Liver (tissue), 9 donors: ENCODE measurements around the gene TCERG1L. TPM values are rescaled to one million over a fixed set of nuclear protein-coding genes. Genes with fewer than 3 reads are reported as not detected.
A peak's percentile ranks its signal among the peaks of the same experiment; 100 is the strongest.

Experiments
- DNase-seq: peaks from one replicate; pipeline ENCODE4 v3.0.0-alpha.2; 2017; ENCODE audit warnings: low spot score
- H3K27ac ChIP-seq, 2 donors: one replicate each; pipeline ENCODE4 v1.7.0; 2013; ENCODE audit warnings: inconsistent platforms in 2 of 2, low read length in 2 of 2, control low read depth in 1 of 2, low read depth in 1 of 2, mild to moderate bottlenecking in 1 of 2
- H3K27me3 ChIP-seq, 4 donors: one replicate each; pipeline versions ENCODE4 v1.6.1 to v1.7.0; 2013; ENCODE audit warnings: low read length in 3 of 4, inconsistent platforms in 1 of 4, mild to moderate bottlenecking in 1 of 4, moderate library complexity in 1 of 4; ENCODE audit not compliant: control insufficient read depth in 4 of 4, insufficient read depth in 4 of 4
- H3K36me3 ChIP-seq, 4 donors: one replicate each; pipeline versions ENCODE4 v1.6.1 to v1.7.0; 2013; ENCODE audit warnings: low read length in 3 of 4, mild to moderate bottlenecking in 3 of 4, low read depth in 1 of 4, moderate library complexity in 1 of 4; ENCODE audit not compliant: control insufficient read depth in 4 of 4, insufficient read depth in 3 of 4
- H3K4me1 ChIP-seq, 4 donors: one replicate each; pipeline versions ENCODE4 v1.6.1 to v1.7.0; 2013; ENCODE audit warnings: low read length in 3 of 4, mild to moderate bottlenecking in 3 of 4, moderate library complexity in 1 of 4; ENCODE audit not compliant: control insufficient read depth in 4 of 4, insufficient read depth in 4 of 4
- H3K4me3 ChIP-seq, 3 donors: one replicate each; pipeline versions ENCODE4 v1.6.1 to v1.7.0; 2013; ENCODE audit warnings: low read length in 3 of 3, control low read depth in 1 of 3, low read depth in 1 of 3, mild to moderate bottlenecking in 1 of 3
- H3K9ac ChIP-seq, 2 donors: one replicate each; pipeline ENCODE4 v1.7.0; 2013; ENCODE audit warnings: low read length in 2 of 2, mild to moderate bottlenecking in 2 of 2, moderate library complexity in 2 of 2, control low read depth in 1 of 2, low read depth in 1 of 2
- H3K9me3 ChIP-seq, 4 donors: one replicate each; pipeline versions ENCODE4 v1.6.1 to v1.7.0; 2013; ENCODE audit warnings: low read length in 3 of 4; ENCODE audit not compliant: control insufficient read depth in 4 of 4
- FOXA1 ChIP-seq: IDR thresholded peaks from 2 replicates; pipeline ENCODE4 v1.6.1; 2016; ENCODE audit warnings: antibody characterized with exemption
- FOXA2 ChIP-seq: IDR thresholded peaks from 2 replicates; pipeline ENCODE4 v1.6.1; 2016; ENCODE audit warnings: antibody characterized with exemption
- GABPA ChIP-seq, 2 donors: IDR thresholded peaks in 1 of 2; conservative IDR thresholded peaks in 1 of 2; 2 replicates each; pipeline ENCODE4 v1.6.1; 2016; ENCODE audit warnings: antibody characterized with exemption in 2 of 2, mild to moderate bottlenecking in 1 of 2, moderate library complexity in 1 of 2
- HNF4G ChIP-seq: IDR thresholded peaks from 2 replicates; pipeline ENCODE4 v1.6.1; 2016; ENCODE audit warnings: antibody characterized with exemption
- JUND ChIP-seq, 2 donors: IDR thresholded peaks; 2 replicates each; pipeline ENCODE4 v1.6.1; 2016; ENCODE audit warnings: antibody characterized with exemption in 2 of 2
- NR2F2 ChIP-seq: IDR thresholded peaks from 2 replicates; pipeline ENCODE4 v1.6.1; 2016; ENCODE audit warnings: antibody characterized with exemption
- RAD21 ChIP-seq, 2 donors: IDR thresholded peaks; 2 replicates each; pipeline ENCODE4 v1.6.1; 2016; ENCODE audit warnings: antibody characterized with exemption in 2 of 2, mild to moderate bottlenecking in 2 of 2
- RXRA ChIP-seq, 2 donors: IDR thresholded peaks; 2 replicates each; pipeline ENCODE4 v1.6.1; 2017 to 2018; ENCODE audit warnings: antibody characterized with exemption in 2 of 2, mild to moderate bottlenecking in 1 of 2
- SP1 ChIP-seq: IDR thresholded peaks from 2 replicates; pipeline ENCODE4 v1.6.1; 2018; ENCODE audit warnings: antibody characterized with exemption, mild to moderate bottlenecking
- WGBS: extraction: QIAGEN DNeasy Blood & Tissue Kit; methylation state at CpG from one replicate; pipeline ENCODE4 v1.1.7; 2013; 5-methylcytosine and 5-hydroxymethylcytosine counted together
- polyA plus RNA-seq, 2 donors: library from polyadenylated mRNA; stranded (reverse) in 1 of 2; unstranded in 1 of 2; fragments of 200-250 nt in 1 of 2; fragments of >200 nt in 1 of 2; fragmentation: Nextera tagmentation in 1 of 2; extraction: Ambion mirVana in 1 of 2; gene quantifications; one replicate each; pipeline versions ENCODE4 v1.2.1 to v1.2.3, GENCODE V29; 2013 to 2015
- total RNA-seq, 2 donors: library from RNA; depleted of rRNA; stranded (reverse); fragments of >200 nt; gene quantifications; one replicate each; pipeline ENCODE4 v1.2.3, GENCODE V29; 2014
- TF ChIP-seq, protein P1 (sequence below): IDR thresholded peaks from 2 replicates; pipeline ENCODE4 v1.6.1; 2016; ENCODE audit warnings: antibody characterized with exemption
- TF ChIP-seq, protein P2 (sequence below): IDR thresholded peaks from 2 replicates; pipeline ENCODE4 v1.6.1; 2016; ENCODE audit warnings: antibody characterized with exemption, mild to moderate bottlenecking
- donor health status: healthy.
- donor health status: healthy.
- donor health status: healthy.
- donor health status: healthy.
- donor health status: healthy.

The TCERG1L gene
- total and polyA plus RNA-seq, 4 donors, result not detected

DNA sequence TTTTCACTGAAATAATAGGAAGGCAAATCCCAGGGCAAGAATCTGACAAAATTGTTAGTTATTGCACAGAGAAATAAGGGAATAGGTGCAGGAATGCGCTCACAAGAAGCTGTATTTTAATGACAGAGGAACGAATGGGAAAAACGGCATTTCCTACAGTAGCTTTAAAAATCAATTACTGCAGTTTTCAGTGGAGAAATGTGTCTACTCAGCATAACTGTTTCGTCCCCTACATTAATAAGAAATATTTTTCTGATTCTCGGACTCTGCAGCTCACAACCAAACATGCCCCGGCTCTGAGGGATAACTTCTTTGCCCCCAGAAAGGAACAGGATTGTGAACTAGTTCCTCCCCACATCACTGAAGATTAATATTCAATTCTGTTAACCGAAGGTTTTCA lies 44.9 kb upstream of the TCERG1L start:
- WGBS, result 77% methylated on average over 7 of the region's 7 CpGs
- TF ChIP-seq GABPA (IDR thresholded peaks at IDR 0.05 in 1 of 2, conservative IDR thresholded peaks at IDR 0.05 in 1 of 2) (no peak), NR2F2 (no peak), SP1 (no peak), HNF4G (no peak)

DNA sequence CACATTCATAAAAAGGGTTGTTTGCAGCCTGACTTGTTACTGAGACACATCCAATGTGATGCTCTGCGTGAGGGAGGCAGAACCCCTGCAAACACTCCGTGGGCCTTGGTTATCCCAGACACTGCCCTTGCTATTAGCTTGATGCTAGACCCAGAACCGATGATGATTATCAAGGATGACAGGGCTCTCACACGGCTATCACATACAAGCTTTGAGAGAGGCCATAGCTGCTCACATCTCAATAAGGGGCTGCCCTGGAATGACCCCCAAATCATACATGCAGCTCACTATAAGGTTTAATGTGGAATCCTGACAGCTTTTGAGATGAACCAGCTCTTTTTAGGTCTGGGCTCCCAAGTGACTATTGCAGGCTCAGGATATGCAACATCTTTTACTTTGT lies 44.4 kb upstream of the TCERG1L start:
- no peaks in the 10 kb centered on the region for H3K4me1 ChIP-seq
- H3K9me3 ChIP-seq, result peaks cover 0 to 5% (median 0%) of the 10 kb centered on the region in 4 donors
- no peaks in the 10 kb centered on the region for H3K36me3 ChIP-seq
- H3K27ac ChIP-seq, result no peak overlapping the region
- DNase-seq, result no peak
- H3K27me3 ChIP-seq, result peaks cover 0 to 3% (median 0%) of the 10 kb centered on the region in 4 donors
- no peak overlapping the region for H3K9ac ChIP-seq
- 67% methylated on average over 4 of the region's 4 CpGs for WGBS
- TF ChIP-seq NR2F2 (no peak), RXRA (IDR thresholded peaks at IDR 0.05) (no peak), JUND (IDR thresholded peaks at IDR 0.05) (no peak)
- H3K4me3 ChIP-seq, result no peak overlapping the region

More for the DNA sequence above, 44.9 kb upstream of the TCERG1L start:
- no peaks in the 10 kb centered on the region for H3K36me3 ChIP-seq
- no peak overlapping the region for H3K4me3 ChIP-seq
- H3K9me3 ChIP-seq, result peaks cover 0 to 5% (median 0%) of the 10 kb centered on the region in 4 donors
- H3K27ac ChIP-seq, result no peak overlapping the region
- H3K4me1 ChIP-seq, result no peaks in the 10 kb centered on the region
- peaks cover 0 to under 1% (median 0%) of the 10 kb centered on the region in 4 donors for H3K27me3 ChIP-seq
- no peak overlapping the region for H3K9ac ChIP-seq
- DNase-seq, result no peak

DNA sequence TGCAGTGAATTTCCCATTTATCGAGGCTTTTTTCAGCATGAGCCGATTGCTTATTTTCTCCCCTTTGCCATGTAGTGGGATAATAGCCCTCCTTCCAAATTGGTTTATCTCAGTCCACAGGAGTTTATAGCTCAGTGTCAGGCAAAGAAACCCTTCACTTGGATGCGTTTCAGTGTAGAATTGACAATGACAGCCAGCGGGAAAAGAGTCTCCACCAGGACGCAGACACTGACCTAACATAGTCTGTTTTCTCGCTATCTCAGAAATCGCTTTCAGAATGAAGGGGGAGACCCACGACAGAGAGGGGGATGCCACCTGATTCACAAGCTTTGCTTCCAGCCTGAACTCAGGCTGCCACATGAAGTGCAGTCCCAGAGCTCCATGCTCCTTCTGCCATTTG lies 43.5 kb upstream of the TCERG1L start:
- TF ChIP-seq FOXA2 (no peak), RAD21 (IDR thresholded peaks at IDR 0.05) (no peak), SP1 (no peak), NR2F2 (no peak), GABPA (IDR thresholded peaks at IDR 0.05 in 1 of 2, conservative IDR thresholded peaks at IDR 0.05 in 1 of 2) (no peak), FOXA1 (no peak), RXRA (IDR thresholded peaks at IDR 0.05) (no peak)
- TF ChIP-seq, protein P1, sequence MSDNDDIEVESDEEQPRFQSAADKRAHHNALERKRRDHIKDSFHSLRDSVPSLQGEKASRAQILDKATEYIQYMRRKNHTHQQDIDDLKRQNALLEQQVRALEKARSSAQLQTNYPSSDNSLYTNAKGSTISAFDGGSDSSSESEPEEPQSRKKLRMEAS, result no peak
- Histone ChIP-seq H3K4me1 (no peaks in the 10 kb centered on the region), H3K27ac (no peak overlapping the region), H3K9me3 (peaks cover 0 to 5% (median 0%) of the 10 kb centered on the region in 4 donors), H3K36me3 (no peaks in the 10 kb centered on the region), H3K27me3 (peaks cover 0 to 3% (median 0%) of the 10 kb centered on the region in 4 donors), H3K4me3 (no peak overlapping the region), H3K9ac (no peak overlapping the region)
- WGBS, result 73% methylated on average over 8 of the region's 8 CpGs
- no peak for DNase-seq

DNA sequence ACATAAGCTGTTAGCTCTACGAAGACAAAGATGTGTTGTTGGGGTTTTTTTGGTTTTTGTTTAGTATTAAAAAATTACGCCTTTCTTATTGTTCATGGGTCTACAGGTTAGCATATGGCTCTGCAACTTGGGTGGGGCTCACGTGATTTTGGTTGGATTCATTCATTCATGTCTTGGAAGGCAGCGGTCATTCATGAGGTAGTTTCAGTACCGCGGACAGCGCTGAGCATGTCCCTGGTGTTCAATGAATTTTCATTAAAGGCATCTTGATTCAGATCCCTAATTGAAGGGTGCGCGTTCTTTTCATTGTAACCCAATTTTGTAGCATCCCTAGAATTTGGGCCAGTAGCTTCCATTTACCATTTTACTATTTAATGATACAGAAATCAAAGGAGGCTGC lies 42.9 kb upstream of the TCERG1L start:
- 55% methylated on average over 9 of the region's 9 CpGs for WGBS
- DNase-seq, result no peak

More for the DNA sequence above, 42.9 kb upstream of the TCERG1L start:
- H3K4me3 ChIP-seq, result no peak overlapping the region
- H3K36me3 ChIP-seq, result no peaks in the 10 kb centered on the region
- H3K4me1 ChIP-seq, result no peaks in the 10 kb centered on the region
- peaks cover 0 to 8% (median 0%) of the 10 kb centered on the region in 4 donors for H3K27me3 ChIP-seq
- H3K9ac ChIP-seq, result no peak overlapping the region
- no peak overlapping the region for H3K27ac ChIP-seq
- no peaks in the 10 kb centered on the region for H3K9me3 ChIP-seq
- no peak for TF ChIP-seq RAD21 (IDR thresholded peaks at IDR 0.05)
- TF ChIP-seq, protein P2, sequence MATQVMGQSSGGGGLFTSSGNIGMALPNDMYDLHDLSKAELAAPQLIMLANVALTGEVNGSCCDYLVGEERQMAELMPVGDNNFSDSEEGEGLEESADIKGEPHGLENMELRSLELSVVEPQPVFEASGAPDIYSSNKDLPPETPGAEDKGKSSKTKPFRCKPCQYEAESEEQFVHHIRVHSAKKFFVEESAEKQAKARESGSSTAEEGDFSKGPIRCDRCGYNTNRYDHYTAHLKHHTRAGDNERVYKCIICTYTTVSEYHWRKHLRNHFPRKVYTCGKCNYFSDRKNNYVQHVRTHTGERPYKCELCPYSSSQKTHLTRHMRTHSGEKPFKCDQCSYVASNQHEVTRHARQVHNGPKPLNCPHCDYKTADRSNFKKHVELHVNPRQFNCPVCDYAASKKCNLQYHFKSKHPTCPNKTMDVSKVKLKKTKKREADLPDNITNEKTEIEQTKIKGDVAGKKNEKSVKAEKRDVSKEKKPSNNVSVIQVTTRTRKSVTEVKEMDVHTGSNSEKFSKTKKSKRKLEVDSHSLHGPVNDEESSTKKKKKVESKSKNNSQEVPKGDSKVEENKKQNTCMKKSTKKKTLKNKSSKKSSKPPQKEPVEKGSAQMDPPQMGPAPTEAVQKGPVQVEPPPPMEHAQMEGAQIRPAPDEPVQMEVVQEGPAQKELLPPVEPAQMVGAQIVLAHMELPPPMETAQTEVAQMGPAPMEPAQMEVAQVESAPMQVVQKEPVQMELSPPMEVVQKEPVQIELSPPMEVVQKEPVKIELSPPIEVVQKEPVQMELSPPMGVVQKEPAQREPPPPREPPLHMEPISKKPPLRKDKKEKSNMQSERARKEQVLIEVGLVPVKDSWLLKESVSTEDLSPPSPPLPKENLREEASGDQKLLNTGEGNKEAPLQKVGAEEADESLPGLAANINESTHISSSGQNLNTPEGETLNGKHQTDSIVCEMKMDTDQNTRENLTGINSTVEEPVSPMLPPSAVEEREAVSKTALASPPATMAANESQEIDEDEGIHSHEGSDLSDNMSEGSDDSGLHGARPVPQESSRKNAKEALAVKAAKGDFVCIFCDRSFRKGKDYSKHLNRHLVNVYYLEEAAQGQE, result peak; percentile 98
